ENCODE data around the gene LYAR. TPM values are rescaled to one million over a fixed set of nuclear protein-coding genes. Genes with fewer than 3 reads are reported as not detected.

The LYAR gene
- total and polyA plus RNA-seq, 2 experiments from 2014 or later: 44.0 to 105 TPM

DNA sequence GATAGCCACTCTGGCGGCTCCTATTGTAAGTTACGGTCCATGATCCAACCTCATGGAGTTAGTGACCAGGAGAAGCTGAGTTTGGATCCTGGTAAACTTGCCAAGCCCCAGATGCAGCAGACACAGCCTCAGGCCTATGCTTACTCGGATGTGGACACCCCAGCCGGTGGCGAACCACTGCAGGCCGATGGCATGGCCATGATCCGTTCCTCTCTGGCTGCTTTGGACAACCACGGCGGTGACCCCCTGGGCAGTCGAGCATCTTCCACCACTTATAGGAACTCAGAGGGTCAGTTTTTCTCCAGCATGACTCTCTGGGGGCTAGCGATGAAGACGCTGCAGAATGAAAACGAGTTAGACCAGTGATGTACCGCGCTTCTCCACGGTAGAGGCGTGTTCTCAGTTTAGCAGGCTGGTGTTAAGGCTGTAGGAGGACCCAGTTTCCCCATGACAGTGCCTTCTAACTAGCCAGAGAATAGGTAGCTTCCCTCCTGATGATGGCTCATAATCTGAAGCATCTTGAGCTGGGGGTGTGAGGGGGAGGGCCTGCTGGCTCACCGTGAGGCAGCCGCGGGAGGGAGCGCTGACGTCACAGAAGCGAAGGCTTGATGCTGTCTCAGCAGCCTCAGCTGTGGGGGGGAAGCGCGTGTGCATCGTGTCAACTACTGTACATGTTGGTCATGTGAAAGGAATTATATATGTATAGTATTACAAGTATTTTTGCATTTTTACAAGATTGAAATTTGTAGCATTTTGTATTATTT, 31.2 kb upstream of the LYAR start (continued):
- no peak for TF ChIP-seq STAT1 (IDR thresholded peaks at IDR 0.05; ENCODE audit: unreplicated experiment)

DNA sequence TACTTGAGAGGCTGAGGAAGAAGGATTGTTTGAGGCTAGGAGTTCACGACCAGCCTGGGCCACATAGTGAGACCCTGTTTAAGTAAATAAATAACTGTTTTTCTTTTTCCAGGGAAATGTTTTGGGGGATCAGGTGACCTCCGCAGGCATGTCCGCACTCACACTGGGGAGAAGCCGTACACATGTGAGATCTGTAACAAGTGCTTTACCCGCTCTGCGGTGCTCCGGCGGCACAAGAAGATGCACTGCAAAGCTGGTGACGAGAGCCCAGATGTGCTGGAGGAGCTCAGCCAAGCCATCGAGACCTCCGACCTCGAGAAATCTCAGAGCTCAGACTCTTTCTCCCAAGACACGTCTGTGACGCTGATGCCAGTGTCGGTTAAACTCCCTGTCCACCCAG, 30.6 kb upstream of the LYAR start:
- H3K27ac Mint-ChIP-seq: no peak overlapping the region
- ATAC-seq (no peak), DNase-seq (ENCODE audit: low spot score) (no peak)
- no peak for TF ChIP-seq ZNF114 (CRISPR knock-in tag; IDR thresholded peaks at IDR 0.05)
- TF ChIP-seq EZH2phosphoT487 (IDR thresholded peaks at IDR 0.05; ENCODE audit: unreplicated experiment): no peak
- no peak for TF ChIP-seq ZNF331 (CRISPR knock-in tag; IDR thresholded peaks at IDR 0.05; ENCODE audit: low read depth)
- TF ChIP-seq, protein P1, sequence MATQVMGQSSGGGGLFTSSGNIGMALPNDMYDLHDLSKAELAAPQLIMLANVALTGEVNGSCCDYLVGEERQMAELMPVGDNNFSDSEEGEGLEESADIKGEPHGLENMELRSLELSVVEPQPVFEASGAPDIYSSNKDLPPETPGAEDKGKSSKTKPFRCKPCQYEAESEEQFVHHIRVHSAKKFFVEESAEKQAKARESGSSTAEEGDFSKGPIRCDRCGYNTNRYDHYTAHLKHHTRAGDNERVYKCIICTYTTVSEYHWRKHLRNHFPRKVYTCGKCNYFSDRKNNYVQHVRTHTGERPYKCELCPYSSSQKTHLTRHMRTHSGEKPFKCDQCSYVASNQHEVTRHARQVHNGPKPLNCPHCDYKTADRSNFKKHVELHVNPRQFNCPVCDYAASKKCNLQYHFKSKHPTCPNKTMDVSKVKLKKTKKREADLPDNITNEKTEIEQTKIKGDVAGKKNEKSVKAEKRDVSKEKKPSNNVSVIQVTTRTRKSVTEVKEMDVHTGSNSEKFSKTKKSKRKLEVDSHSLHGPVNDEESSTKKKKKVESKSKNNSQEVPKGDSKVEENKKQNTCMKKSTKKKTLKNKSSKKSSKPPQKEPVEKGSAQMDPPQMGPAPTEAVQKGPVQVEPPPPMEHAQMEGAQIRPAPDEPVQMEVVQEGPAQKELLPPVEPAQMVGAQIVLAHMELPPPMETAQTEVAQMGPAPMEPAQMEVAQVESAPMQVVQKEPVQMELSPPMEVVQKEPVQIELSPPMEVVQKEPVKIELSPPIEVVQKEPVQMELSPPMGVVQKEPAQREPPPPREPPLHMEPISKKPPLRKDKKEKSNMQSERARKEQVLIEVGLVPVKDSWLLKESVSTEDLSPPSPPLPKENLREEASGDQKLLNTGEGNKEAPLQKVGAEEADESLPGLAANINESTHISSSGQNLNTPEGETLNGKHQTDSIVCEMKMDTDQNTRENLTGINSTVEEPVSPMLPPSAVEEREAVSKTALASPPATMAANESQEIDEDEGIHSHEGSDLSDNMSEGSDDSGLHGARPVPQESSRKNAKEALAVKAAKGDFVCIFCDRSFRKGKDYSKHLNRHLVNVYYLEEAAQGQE (IDR thresholded peaks at IDR 0.05; ENCODE audit: unreplicated experiment): no peak
- no peak for TF ChIP-seq JUNB (IDR thresholded peaks at IDR 0.05; ENCODE audit: unreplicated experiment)
- no peak for TF ChIP-seq STAT1 (IDR thresholded peaks at IDR 0.05; ENCODE audit: unreplicated experiment)
- no peak for TF ChIP-seq EZH2 (IDR thresholded peaks at IDR 0.05; ENCODE audit: low read depth, unreplicated experiment)
- TF ChIP-seq, protein P2, sequence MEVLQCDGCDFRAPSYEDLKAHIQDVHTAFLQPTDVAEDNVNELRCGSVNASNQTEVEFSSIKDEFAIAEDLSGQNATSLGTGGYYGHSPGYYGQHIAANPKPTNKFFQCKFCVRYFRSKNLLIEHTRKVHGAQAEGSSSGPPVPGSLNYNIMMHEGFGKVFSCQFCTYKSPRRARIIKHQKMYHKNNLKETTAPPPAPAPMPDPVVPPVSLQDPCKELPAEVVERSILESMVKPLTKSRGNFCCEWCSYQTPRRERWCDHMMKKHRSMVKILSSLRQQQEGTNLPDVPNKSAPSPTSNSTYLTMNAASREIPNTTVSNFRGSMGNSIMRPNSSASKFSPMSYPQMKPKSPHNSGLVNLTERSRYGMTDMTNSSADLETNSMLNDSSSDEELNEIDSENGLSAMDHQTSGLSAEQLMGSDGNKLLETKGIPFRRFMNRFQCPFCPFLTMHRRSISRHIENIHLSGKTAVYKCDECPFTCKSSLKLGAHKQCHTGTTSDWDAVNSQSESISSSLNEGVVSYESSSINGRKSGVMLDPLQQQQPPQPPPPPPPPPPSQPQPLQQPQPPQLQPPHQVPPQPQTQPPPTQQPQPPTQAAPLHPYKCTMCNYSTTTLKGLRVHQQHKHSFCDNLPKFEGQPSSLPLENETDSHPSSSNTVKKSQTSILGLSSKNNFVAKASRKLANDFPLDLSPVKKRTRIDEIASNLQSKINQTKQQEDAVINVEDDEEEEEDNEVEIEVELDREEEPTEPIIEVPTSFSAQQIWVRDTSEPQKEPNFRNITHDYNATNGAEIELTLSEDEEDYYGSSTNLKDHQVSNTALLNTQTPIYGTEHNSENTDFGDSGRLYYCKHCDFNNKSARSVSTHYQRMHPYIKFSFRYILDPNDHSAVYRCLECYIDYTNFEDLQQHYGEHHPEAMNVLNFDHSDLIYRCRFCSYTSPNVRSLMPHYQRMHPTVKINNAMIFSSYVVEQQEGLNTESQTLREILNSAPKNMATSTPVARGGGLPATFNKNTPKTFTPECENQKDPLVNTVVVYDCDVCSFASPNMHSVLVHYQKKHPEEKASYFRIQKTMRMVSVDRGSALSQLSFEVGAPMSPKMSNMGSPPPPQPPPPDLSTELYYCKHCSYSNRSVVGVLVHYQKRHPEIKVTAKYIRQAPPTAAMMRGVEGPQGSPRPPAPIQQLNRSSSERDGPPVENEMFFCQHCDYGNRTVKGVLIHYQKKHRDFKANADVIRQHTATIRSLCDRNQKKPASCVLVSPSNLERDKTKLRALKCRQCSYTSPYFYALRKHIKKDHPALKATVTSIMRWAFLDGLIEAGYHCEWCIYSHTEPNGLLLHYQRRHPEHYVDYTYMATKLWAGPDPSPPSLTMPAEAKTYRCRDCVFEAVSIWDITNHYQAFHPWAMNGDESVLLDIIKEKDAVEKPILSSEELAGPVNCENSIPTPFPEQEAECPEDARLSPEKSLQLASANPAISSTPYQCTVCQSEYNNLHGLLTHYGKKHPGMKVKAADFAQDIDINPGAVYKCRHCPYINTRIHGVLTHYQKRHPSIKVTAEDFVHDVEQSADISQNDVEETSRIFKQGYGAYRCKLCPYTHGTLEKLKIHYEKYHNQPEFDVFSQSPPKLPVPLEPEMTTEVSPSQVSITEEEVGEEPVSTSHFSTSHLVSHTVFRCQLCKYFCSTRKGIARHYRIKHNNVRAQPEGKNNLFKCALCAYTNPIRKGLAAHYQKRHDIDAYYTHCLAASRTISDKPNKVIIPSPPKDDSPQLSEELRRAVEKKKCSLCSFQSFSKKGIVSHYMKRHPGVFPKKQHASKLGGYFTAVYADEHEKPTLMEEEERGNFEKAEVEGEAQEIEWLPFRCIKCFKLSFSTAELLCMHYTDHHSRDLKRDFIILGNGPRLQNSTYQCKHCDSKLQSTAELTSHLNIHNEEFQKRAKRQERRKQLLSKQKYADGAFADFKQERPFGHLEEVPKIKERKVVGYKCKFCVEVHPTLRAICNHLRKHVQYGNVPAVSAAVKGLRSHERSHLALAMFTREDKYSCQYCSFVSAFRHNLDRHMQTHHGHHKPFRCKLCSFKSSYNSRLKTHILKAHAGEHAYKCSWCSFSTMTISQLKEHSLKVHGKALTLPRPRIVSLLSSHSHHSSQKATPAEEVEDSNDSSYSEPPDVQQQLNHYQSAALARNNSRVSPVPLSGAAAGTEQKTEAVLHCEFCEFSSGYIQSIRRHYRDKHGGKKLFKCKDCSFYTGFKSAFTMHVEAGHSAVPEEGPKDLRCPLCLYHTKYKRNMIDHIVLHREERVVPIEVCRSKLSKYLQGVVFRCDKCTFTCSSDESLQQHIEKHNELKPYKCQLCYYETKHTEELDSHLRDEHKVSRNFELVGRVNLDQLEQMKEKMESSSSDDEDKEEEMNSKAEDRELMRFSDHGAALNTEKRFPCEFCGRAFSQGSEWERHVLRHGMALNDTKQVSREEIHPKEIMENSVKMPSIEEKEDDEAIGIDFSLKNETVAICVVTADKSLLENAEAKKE (CRISPR knock-in tag; IDR thresholded peaks at IDR 0.05): no peak
- TF ChIP-seq, protein P3, sequence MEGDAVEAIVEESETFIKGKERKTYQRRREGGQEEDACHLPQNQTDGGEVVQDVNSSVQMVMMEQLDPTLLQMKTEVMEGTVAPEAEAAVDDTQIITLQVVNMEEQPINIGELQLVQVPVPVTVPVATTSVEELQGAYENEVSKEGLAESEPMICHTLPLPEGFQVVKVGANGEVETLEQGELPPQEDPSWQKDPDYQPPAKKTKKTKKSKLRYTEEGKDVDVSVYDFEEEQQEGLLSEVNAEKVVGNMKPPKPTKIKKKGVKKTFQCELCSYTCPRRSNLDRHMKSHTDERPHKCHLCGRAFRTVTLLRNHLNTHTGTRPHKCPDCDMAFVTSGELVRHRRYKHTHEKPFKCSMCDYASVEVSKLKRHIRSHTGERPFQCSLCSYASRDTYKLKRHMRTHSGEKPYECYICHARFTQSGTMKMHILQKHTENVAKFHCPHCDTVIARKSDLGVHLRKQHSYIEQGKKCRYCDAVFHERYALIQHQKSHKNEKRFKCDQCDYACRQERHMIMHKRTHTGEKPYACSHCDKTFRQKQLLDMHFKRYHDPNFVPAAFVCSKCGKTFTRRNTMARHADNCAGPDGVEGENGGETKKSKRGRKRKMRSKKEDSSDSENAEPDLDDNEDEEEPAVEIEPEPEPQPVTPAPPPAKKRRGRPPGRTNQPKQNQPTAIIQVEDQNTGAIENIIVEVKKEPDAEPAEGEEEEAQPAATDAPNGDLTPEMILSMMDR (conservative IDR thresholded peaks at IDR 0.05; ENCODE audit: low read depth in 2 of 2): no peak
- TF ChIP-seq, protein P4, sequence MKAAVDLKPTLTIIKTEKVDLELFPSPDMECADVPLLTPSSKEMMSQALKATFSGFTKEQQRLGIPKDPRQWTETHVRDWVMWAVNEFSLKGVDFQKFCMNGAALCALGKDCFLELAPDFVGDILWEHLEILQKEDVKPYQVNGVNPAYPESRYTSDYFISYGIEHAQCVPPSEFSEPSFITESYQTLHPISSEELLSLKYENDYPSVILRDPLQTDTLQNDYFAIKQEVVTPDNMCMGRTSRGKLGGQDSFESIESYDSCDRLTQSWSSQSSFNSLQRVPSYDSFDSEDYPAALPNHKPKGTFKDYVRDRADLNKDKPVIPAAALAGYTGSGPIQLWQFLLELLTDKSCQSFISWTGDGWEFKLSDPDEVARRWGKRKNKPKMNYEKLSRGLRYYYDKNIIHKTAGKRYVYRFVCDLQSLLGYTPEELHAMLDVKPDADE (IDR thresholded peaks at IDR 0.05): no peak
- no peak for TF ChIP-seq NANOG (IDR thresholded peaks at IDR 0.05; ENCODE audit: borderline replicate concordance)
- no peak for TF ChIP-seq CREB1 (CRISPR knock-in tag; IDR thresholded peaks at IDR 0.05; ENCODE audit: low read depth)

More for the DNA sequence above, 30.6 kb upstream of the LYAR start:
- H3K27me3 ChIP-seq (ENCODE audit: insufficient read depth): no peaks in the 10 kb centered on the region
- no peaks in the 10 kb centered on the region for H3K4me1 ChIP-seq (ENCODE audit: insufficient read depth)
- peaks cover 2% of the 10 kb centered on the region for H3K27me3 Mint-ChIP-seq (ENCODE audit: insufficient read depth, low read depth, poor library complexity)
- no peak overlapping the region for H3K4me2 ChIP-seq
- no peaks in the 10 kb centered on the region for H3K79me2 ChIP-seq (replicated peaks; ENCODE audit: insufficient read depth)
- no peaks in the 10 kb centered on the region for H3F3A ChIP-seq (replicated peaks; ENCODE audit: low read depth)
- H3K4me3 Mint-ChIP-seq: no peak overlapping the region
- no peak overlapping the region for H3K27ac ChIP-seq (ENCODE audit: low read depth)
- H3K9me2 ChIP-seq (ENCODE audit: insufficient read depth): no peaks in the 10 kb centered on the region
- peaks cover 20% of the 10 kb centered on the region for H3K36me3 Mint-ChIP-seq (ENCODE audit: low read depth)
- H3K4me1 Mint-ChIP-seq: peaks cover 19% of the 10 kb centered on the region
- no peaks in the 10 kb centered on the region for H3K9me3 Mint-ChIP-seq
- no peaks in the 10 kb centered on the region; the same call in 1 of the 2 replicates for H4K20me1 ChIP-seq (replicated peaks; ENCODE audit: insufficient read depth)
- H2AFZ ChIP-seq: no peak overlapping the region
- H3K4me3 ChIP-seq: no peak overlapping the region
- no peaks in the 10 kb centered on the region for H3K36me3 ChIP-seq (ENCODE audit: insufficient read depth)

Measured in GM23338 (cell line).